H9 (cell line): ENCODE data around the gene LYZL4. TPM values are rescaled to one million over a fixed set of nuclear protein-coding genes. Genes with fewer than 3 reads are reported as not detected.

Experiments
- DNase-seq: peaks from one replicate; pipeline ENCODE4 v3.0.0-alpha.2; 2017
- H2AFZ ChIP-seq: one replicate; pipeline ENCODE4 v1.6.1; 2013; ENCODE audit warnings: mild to moderate bottlenecking, low read length, control low read depth, moderate library complexity
- H2AK5ac ChIP-seq: 2 replicates; pipeline ENCODE4 v1.6.1; 2013; ENCODE audit warnings: low read length, control low read depth, mixed read lengths; ENCODE audit not compliant: insufficient read length
- H2BK120ac ChIP-seq: one replicate; pipeline ENCODE4 v1.6.1; 2013; ENCODE audit warnings: low read depth, mild to moderate bottlenecking, low read length, control low read depth, inconsistent platforms; ENCODE audit not compliant: poor library complexity, severe bottlenecking
- H2BK12ac ChIP-seq: 2 replicates; pipeline ENCODE4 v1.6.1; 2013; ENCODE audit warnings: low read length, control low read depth, mixed read lengths, low read depth; ENCODE audit not compliant: insufficient read length
- H2BK15ac ChIP-seq: 2 replicates; pipeline ENCODE4 v1.6.1; 2013; ENCODE audit warnings: low read depth, low read length, control low read depth
- H2BK20ac ChIP-seq: one replicate; pipeline ENCODE4 v1.6.1; 2013; ENCODE audit warnings: low read depth, mild to moderate bottlenecking, low read length, control low read depth, inconsistent platforms; ENCODE audit not compliant: poor library complexity, severe bottlenecking
- H2BK5ac ChIP-seq: 2 replicates; pipeline ENCODE4 v1.6.1; 2013; ENCODE audit warnings: low read length, control low read depth, mixed read lengths; ENCODE audit not compliant: insufficient read length
- H3K14ac ChIP-seq: 2 replicates; pipeline ENCODE4 v1.6.1; 2013; ENCODE audit warnings: low read length, control low read depth; ENCODE audit not compliant: insufficient read depth
- H3K18ac ChIP-seq: 2 replicates; pipeline ENCODE4 v1.6.1; 2013; ENCODE audit warnings: low read depth, mild to moderate bottlenecking, mixed read lengths, low read length, control low read depth; ENCODE audit not compliant: insufficient read length
- H3K23ac ChIP-seq: 2 replicates; pipeline ENCODE4 v1.6.1; 2013; ENCODE audit warnings: low read length, control low read depth, mixed read lengths, low read depth; ENCODE audit not compliant: insufficient read length
- H3K23me2 ChIP-seq: 2 replicates; pipeline ENCODE4 v1.6.1; 2013; ENCODE audit warnings: low read depth, mild to moderate bottlenecking, mixed read lengths, low read length, control low read depth; ENCODE audit not compliant: insufficient read length, poor library complexity, severe bottlenecking
- H3K27ac ChIP-seq: 2 replicates; pipeline ENCODE4 v1.5.1; 2013; ENCODE audit warnings: low read length, control low read depth, mixed read lengths, low read depth; ENCODE audit not compliant: insufficient read length
- H3K27me3 ChIP-seq: 2 replicates; pipeline ENCODE4 v1.6.1; 2013; ENCODE audit warnings: low read length, control low read depth, inconsistent platforms; ENCODE audit not compliant: insufficient read depth
- H3K4ac ChIP-seq: 2 replicates; pipeline ENCODE4 v1.6.1; 2013; ENCODE audit warnings: low read depth, mild to moderate bottlenecking, control low read depth, inconsistent platforms, low read length, moderate library complexity
- H3K4me1 ChIP-seq: 2 replicates; pipeline ENCODE4 v1.6.1; 2013; ENCODE audit warnings: low read length, control low read depth, inconsistent platforms; ENCODE audit not compliant: insufficient read depth
- H3K4me2 ChIP-seq: 2 replicates; pipeline ENCODE4 v1.6.1; 2013; ENCODE audit warnings: low read length, control low read depth, mixed read lengths; ENCODE audit not compliant: insufficient read length, insufficient read depth
- H3K56ac ChIP-seq: 2 replicates; pipeline ENCODE4 v1.6.1; 2013; ENCODE audit warnings: low read depth, mild to moderate bottlenecking, mixed read lengths, low read length, control low read depth; ENCODE audit not compliant: insufficient read length
- H3K79me1 ChIP-seq: 2 replicates; pipeline ENCODE4 v1.6.1; 2013; ENCODE audit warnings: low read depth, mild to moderate bottlenecking, moderate library complexity, low read length, control low read depth, inconsistent platforms; ENCODE audit not compliant: insufficient read depth, poor library complexity, severe bottlenecking
- H3K79me2 ChIP-seq: 2 replicates; pipeline ENCODE4 v1.6.1; 2013; ENCODE audit warnings: low read length, control low read depth, inconsistent platforms; ENCODE audit not compliant: insufficient read depth
- H3K9ac ChIP-seq: 2 replicates; pipeline ENCODE4 v1.6.1; 2013; ENCODE audit warnings: low read length, control low read depth, mixed read lengths; ENCODE audit not compliant: insufficient read length; ENCODE audit errors: extremely low read depth
- H3K9me3 ChIP-seq: one replicate; pipeline ENCODE4 v1.6.1; 2013; ENCODE audit warnings: low read depth, low read length, inconsistent platforms; ENCODE audit not compliant: control insufficient read depth
- H3T11ph ChIP-seq: one replicate; pipeline ENCODE4 v1.6.1; 2013; ENCODE audit warnings: mild to moderate bottlenecking, low read length, control low read depth, inconsistent platforms
- H4K20me1 ChIP-seq: one replicate; pipeline ENCODE4 v1.6.1; 2013; ENCODE audit not compliant: control insufficient read depth, insufficient read length, insufficient read depth
- H4K5ac ChIP-seq: 2 replicates; pipeline ENCODE4 v1.6.1; 2013; ENCODE audit warnings: low read depth, mild to moderate bottlenecking, mixed read lengths, low read length, control low read depth; ENCODE audit not compliant: insufficient read length
- H4K8ac ChIP-seq: replicated peaks from 2 replicates; pipeline ENCODE4 v1.6.1; 2013; ENCODE audit warnings: low read length, control low read depth, mixed read lengths, low read depth; ENCODE audit not compliant: insufficient read length
- H4K91ac ChIP-seq: 2 replicates; pipeline ENCODE4 v1.6.1; 2013; ENCODE audit warnings: low read depth, mild to moderate bottlenecking, moderate library complexity, mixed read lengths, low read length, control low read depth; ENCODE audit not compliant: insufficient read length
- H3K27ac Mint-ChIP-seq, 3 experiments: 2 replicates in 2 of 3; 3 replicates in 1 of 3; pipeline ENCODE4 v1.8.0; 2020 to 2021; ENCODE audit warnings: mixed read lengths in 3 of 3, mild to moderate bottlenecking in 1 of 3, moderate library complexity in 1 of 3
- H3K27me3 Mint-ChIP-seq: 2 replicates; pipeline ENCODE4 v1.8.0; 2021; ENCODE audit warnings: low read depth, mild to moderate bottlenecking, moderate library complexity, mixed read lengths
- H3K36me3 Mint-ChIP-seq, 3 experiments: 2 replicates in 2 of 3; 3 replicates in 1 of 3; pipeline ENCODE4 v1.8.0; 2020 to 2021; ENCODE audit warnings: low read depth in 3 of 3, mixed read lengths in 3 of 3; ENCODE audit not compliant: insufficient read depth in 1 of 3
- H3K4me1 Mint-ChIP-seq, 2 experiments: 2 replicates each; pipeline ENCODE4 v1.8.0; 2020; ENCODE audit warnings: mixed read lengths in 2 of 2
- H3K4me3 Mint-ChIP-seq, 2 experiments: 2 replicates in 1 of 2; 3 replicates in 1 of 2; pipeline ENCODE4 v1.8.0; 2020 to 2021; ENCODE audit warnings: mild to moderate bottlenecking in 2 of 2, mixed read lengths in 2 of 2, moderate library complexity in 1 of 2
- H3K9me3 Mint-ChIP-seq, 2 experiments: 2 replicates in 1 of 2; 3 replicates in 1 of 2; pipeline ENCODE4 v1.8.0; 2020; ENCODE audit warnings: mild to moderate bottlenecking in 2 of 2, mixed read lengths in 2 of 2, moderate library complexity in 1 of 2
- WGBS: extraction: QIAGEN DNeasy Blood & Tissue Kit; methylation state at CpG from one replicate; pipeline ENCODE4 v1.1.7; 2013; ENCODE audit warnings: missing lambda C conversion rate, low lambda C conversion rate, mixed read lengths; ENCODE audit not compliant: insufficient read length; ENCODE audit errors: extremely low coverage; 5-methylcytosine and 5-hydroxymethylcytosine counted together
- total RNA-seq: library from RNA; stranded (reverse); gene quantifications from 2 replicates; pipeline ENCODE4 v1.2.1, GENCODE V29; 2021
- TF ChIP-seq, protein P1 (sequence below): fragments of 200-600 bp; sonication (generic); conservative IDR thresholded peaks from 3 replicates; pipeline ENCODE4 v1.8.0; 2021; ENCODE audit warnings: antibody characterized with exemption, mild to moderate bottlenecking

The LYZL4 gene
- total RNA-seq, 1 experiment from 2014 or later, result not detected

DNA sequence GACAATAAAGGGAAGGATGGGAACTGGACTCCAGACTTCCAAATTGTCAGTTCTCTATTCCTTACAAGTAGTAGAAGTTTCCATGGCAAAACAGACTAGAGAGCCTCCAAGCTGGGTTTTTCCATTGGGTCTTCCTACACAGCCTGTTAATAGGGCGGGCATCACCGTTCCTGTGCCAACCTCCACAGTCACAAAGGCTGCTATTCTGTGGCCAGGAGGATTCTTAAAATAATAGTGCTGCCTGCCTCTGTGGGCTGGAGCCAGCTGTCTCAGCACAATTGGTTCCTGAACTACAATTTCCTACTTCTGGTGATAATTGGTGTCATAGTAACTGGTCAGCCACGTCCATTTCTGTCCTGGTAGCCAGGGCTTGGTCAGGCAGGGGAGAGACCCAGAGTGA, 38.6 kb downstream of the LYZL4 start:
- Mint-ChIP-seq H3K27ac (no peak overlapping the region), H3K4me1 (peaks cover 21 to 33% of the 10 kb centered on the region in 2 experiments), H3K4me3 (no peak overlapping the region), H3K36me3 (peaks cover 0 to 12% (median 9%) of the 10 kb centered on the region in 3 experiments; a peak in 5 of 7 replicates), H3K9me3 (peaks cover 9 to 12% of the 10 kb centered on the region in 2 experiments), H3K27me3 (peaks cover 3% of the 10 kb centered on the region; the same call in 1 of the 2 replicates)
- Histone ChIP-seq H3K4me2 (no peak overlapping the region), H3K23me2 (no peaks in the 10 kb centered on the region), H4K8ac (no peak overlapping the region), H2AFZ (no peak overlapping the region), H4K91ac (no peak overlapping the region), H3K79me2 (no peaks in the 10 kb centered on the region), H3K56ac (no peak overlapping the region), H4K20me1 (no peaks in the 10 kb centered on the region), H3K27ac (no peak overlapping the region), H3K18ac (no peak overlapping the region), H2BK20ac (no peak overlapping the region), H3K4me1 (peaks cover 8% of the 10 kb centered on the region; the same call in 1 of the 2 replicates), H3K4ac (no peak overlapping the region), H2BK15ac (no peak overlapping the region), H3K9ac (no peak overlapping the region), H3K79me1 (no peaks in the 10 kb centered on the region), H2BK5ac (no peak overlapping the region), H2BK120ac (no peak overlapping the region), H3K23ac (no peak overlapping the region), H3K9me3 (no peaks in the 10 kb centered on the region), H3T11ph (no peak overlapping the region), H3K14ac (no peak overlapping the region), H2AK5ac (no peak overlapping the region), H3K27me3 (no peaks in the 10 kb centered on the region), H2BK12ac (no peak overlapping the region), H4K5ac (no peak overlapping the region)
- WGBS, result no CpG with 5 or more reads among the region's 3 CpGs
- DNase-seq, result no peak
- TF ChIP-seq, protein P1, sequence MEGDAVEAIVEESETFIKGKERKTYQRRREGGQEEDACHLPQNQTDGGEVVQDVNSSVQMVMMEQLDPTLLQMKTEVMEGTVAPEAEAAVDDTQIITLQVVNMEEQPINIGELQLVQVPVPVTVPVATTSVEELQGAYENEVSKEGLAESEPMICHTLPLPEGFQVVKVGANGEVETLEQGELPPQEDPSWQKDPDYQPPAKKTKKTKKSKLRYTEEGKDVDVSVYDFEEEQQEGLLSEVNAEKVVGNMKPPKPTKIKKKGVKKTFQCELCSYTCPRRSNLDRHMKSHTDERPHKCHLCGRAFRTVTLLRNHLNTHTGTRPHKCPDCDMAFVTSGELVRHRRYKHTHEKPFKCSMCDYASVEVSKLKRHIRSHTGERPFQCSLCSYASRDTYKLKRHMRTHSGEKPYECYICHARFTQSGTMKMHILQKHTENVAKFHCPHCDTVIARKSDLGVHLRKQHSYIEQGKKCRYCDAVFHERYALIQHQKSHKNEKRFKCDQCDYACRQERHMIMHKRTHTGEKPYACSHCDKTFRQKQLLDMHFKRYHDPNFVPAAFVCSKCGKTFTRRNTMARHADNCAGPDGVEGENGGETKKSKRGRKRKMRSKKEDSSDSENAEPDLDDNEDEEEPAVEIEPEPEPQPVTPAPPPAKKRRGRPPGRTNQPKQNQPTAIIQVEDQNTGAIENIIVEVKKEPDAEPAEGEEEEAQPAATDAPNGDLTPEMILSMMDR, result no peak
